Epithelial cell of proximal tubule (primary cell): ENCODE measurements around the gene KIF5A. TPM values are rescaled to one million over a fixed set of nuclear protein-coding genes. Genes with fewer than 3 reads are reported as not detected.

Source experiments
- DNase-seq: peaks from one replicate; pipeline ENCODE4 v3.0.0-alpha.2; 2011; ENCODE audit warnings: low read depth
- H3K4me3 ChIP-seq: 2 replicates; pipeline ENCODE4 v1.5.1; 2011; ENCODE audit warnings: low read depth, mild to moderate bottlenecking, low read length
- CTCF ChIP-seq: conservative IDR thresholded peaks from 2 replicates; pipeline ENCODE4 v1.5.1; 2012; ENCODE audit warnings: low read depth, mild to moderate bottlenecking, low read length
- total RNA-seq: library from RNA; depleted of rRNA; stranded (reverse); fragments of >200 nt; gene quantifications from 2 replicates; pipeline ENCODE4 v1.2.3, GENCODE V29; 2015

The KIF5A gene
- total RNA-seq, 1 donor from 2014 or later = 0.46 TPM

GRCh38 chr12:57628280-57629191 lies 78.7 kb downstream of the KIF5A start:
- no peak for DNase-seq
- no peak overlapping the region for H3K4me3 ChIP-seq
- TF ChIP-seq CTCF = no peak

- H3K4me3 ChIP-seq = no peak overlapping the region
- no peak for TF ChIP-seq CTCF
- no peak for DNase-seq
Observed at GRCh38 chr12:57629897-57630471, 80.1 kb downstream of the KIF5A start.

GRCh38 chr12:57630891-57631433 lies 81.1 kb downstream of the KIF5A start:
- no peak for DNase-seq
- no peak overlapping the region for H3K4me3 ChIP-seq
- no peak for TF ChIP-seq CTCF

GRCh38 chr12:57631566-57632072 lies 81.8 kb downstream of the KIF5A start:
- no peak for TF ChIP-seq CTCF
- no peak for DNase-seq
- no peak overlapping the region for H3K4me3 ChIP-seq

GRCh38 chr12:57632073-57632957 lies 82.5 kb downstream of the KIF5A start:
- H3K4me3 ChIP-seq = peak overlapping the region; percentile 46
- DNase-seq = no peak
- no peak for TF ChIP-seq CTCF
